ENCODE measurements around the gene SLC24A3.

SLC24A3 gene

DNA sequence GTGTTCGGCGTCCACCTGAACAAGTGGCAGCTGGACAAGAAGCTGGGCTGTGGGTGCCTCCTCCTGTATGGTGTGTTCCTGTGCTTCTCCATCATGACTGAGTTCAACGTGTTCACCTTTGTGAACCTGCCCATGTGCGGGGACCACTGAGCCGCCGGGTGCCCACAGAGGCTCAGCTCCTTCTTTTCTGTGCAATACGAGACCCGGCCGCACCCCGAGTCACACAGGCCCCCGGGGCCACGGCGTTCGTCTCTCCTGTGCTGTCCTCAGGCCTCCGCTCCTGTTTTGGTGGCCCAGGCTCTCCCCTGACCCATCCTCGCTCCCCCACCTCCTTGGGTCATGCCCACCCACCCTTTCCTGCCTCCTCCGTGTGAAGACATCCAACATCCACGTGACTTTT, 508.5 kb downstream of the SLC24A3 start:
- Histone ChIP-seq H4K8ac (ENCODE audit: low read depth, low read length) (no peak overlapping the region), H2BK5ac (ENCODE audit: low read length) (no peak overlapping the region), H4K91ac (ENCODE audit: low read depth, low read length, poor library complexity) (no peak overlapping the region), H3K9me3 (replicated peaks in 1 of 2; ENCODE audit: control insufficient read depth in 2 of 2, insufficient read depth in 1 of 2, low read depth in 1 of 2, low read length in 2 of 2) (peaks cover 0 to 4% of the 10 kb centered on the region in 2 donors), H3K23ac (ENCODE audit: low read depth, low read length, poor library complexity) (no peak overlapping the region), H2AK5ac (ENCODE audit: low read depth, low read length) (no peak overlapping the region), H3K4me2 (ENCODE audit: insufficient read depth, low read length, poor library complexity, severe bottlenecking) (no peak overlapping the region), H2BK12ac (ENCODE audit: low read length) (no peak overlapping the region), H3K79me1 (ENCODE audit: low read depth, low read length) (peaks cover 1% of the 10 kb centered on the region), H3K4ac (ENCODE audit: low read length) (no peak overlapping the region), H3K36me3 (replicated peaks in 1 of 2; ENCODE audit: control insufficient read depth in 2 of 2, insufficient read depth in 2 of 2, low read length in 2 of 2) (no peaks in the 10 kb centered on the region), H2AFZ (ENCODE audit: low read length) (no peak overlapping the region), H3K4me3 (ENCODE audit: low read length in 2 of 2) (no peak overlapping the region), H2BK120ac (ENCODE audit: low read depth, low read length) (no peak overlapping the region), H3K18ac (ENCODE audit: low read length) (no peak overlapping the region), H3K9ac (ENCODE audit: low read depth, low read length, poor library complexity) (no peak overlapping the region), H3K27ac (replicated peaks; ENCODE audit: low read length) (no peak overlapping the region), H3K14ac (ENCODE audit: low read length) (no peak overlapping the region), H3K4me1 (ENCODE audit: control insufficient read depth in 2 of 2, insufficient read depth in 1 of 2, low read depth in 1 of 2, low read length in 2 of 2) (no peaks in the 10 kb centered on the region), H2BK15ac (ENCODE audit: low read length) (no peak overlapping the region), H3K27me3 (ENCODE audit: control insufficient read depth in 3 of 3, insufficient read depth in 3 of 3, low read depth in 1 of 3, low read length in 3 of 3) (no peaks in the 10 kb centered on the region)
- WGBS, 2 donors (ENCODE audit: extremely low coverage in 2 of 2, insufficient read length in 2 of 2, insufficient replicate concordance in 1 of 2), result no CpG with 5 or more reads among the region's 18 CpGs
- DNase-seq (ENCODE audit: low spot score), result no peak

DNA sequence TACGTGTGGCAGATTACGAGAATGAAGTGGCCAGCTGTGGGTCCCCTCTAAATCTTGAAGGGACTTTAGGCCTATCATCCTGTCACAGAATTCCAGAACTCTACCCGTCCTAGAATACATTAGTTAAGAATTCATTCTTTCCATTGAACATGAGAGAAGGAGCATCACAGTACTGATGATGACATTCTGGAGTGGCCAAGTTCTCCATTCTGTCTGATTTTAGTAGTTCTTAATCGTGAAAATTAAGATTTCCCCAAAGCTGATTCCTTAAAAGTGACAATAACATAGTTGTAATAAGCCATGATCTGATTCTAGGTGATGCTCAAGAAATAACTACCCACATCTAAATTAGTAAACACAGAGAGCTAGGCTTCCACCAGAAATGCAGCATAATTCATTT, 510.6 kb downstream of the SLC24A3 start:
- DNase-seq (ENCODE audit: low spot score), result no peak
- Histone ChIP-seq H2BK120ac (ENCODE audit: low read depth, low read length) (no peak overlapping the region), H3K18ac (ENCODE audit: low read length) (no peak overlapping the region), H2AFZ (ENCODE audit: low read length) (no peak overlapping the region), H4K8ac (ENCODE audit: low read depth, low read length) (no peak overlapping the region), H3K14ac (ENCODE audit: low read length) (no peak overlapping the region), H2BK5ac (ENCODE audit: low read length) (no peak overlapping the region), H3K23ac (ENCODE audit: low read depth, low read length, poor library complexity) (no peak overlapping the region), H2AK5ac (ENCODE audit: low read depth, low read length) (no peak overlapping the region), H3K9ac (ENCODE audit: low read depth, low read length, poor library complexity) (no peak overlapping the region), H3K9me3 (replicated peaks in 1 of 2; ENCODE audit: control insufficient read depth in 2 of 2, insufficient read depth in 1 of 2, low read depth in 1 of 2, low read length in 2 of 2) (no peaks in the 10 kb centered on the region), H3K79me1 (ENCODE audit: low read depth, low read length) (peaks cover 1% of the 10 kb centered on the region), H3K4me1 (ENCODE audit: control insufficient read depth in 2 of 2, insufficient read depth in 1 of 2, low read depth in 1 of 2, low read length in 2 of 2) (no peaks in the 10 kb centered on the region), H3K36me3 (replicated peaks in 1 of 2; ENCODE audit: control insufficient read depth in 2 of 2, insufficient read depth in 2 of 2, low read length in 2 of 2) (no peaks in the 10 kb centered on the region), H3K27me3 (ENCODE audit: control insufficient read depth in 3 of 3, insufficient read depth in 3 of 3, low read depth in 1 of 3, low read length in 3 of 3) (no peaks in the 10 kb centered on the region), H3K4me2 (ENCODE audit: insufficient read depth, low read length, poor library complexity, severe bottlenecking) (no peak overlapping the region), H4K91ac (ENCODE audit: low read depth, low read length, poor library complexity) (no peak overlapping the region), H3K4ac (ENCODE audit: low read length) (no peak overlapping the region), H2BK15ac (ENCODE audit: low read length) (no peak overlapping the region), H2BK12ac (ENCODE audit: low read length) (no peak overlapping the region), H3K4me3 (ENCODE audit: low read length in 2 of 2) (no peak overlapping the region), H3K27ac (replicated peaks; ENCODE audit: low read length) (no peak overlapping the region)
- WGBS, 2 donors (ENCODE audit: extremely low coverage in 2 of 2, insufficient read length in 2 of 2, insufficient replicate concordance in 1 of 2), result no CpG with 5 or more reads among the region's 4 CpGs

DNA sequence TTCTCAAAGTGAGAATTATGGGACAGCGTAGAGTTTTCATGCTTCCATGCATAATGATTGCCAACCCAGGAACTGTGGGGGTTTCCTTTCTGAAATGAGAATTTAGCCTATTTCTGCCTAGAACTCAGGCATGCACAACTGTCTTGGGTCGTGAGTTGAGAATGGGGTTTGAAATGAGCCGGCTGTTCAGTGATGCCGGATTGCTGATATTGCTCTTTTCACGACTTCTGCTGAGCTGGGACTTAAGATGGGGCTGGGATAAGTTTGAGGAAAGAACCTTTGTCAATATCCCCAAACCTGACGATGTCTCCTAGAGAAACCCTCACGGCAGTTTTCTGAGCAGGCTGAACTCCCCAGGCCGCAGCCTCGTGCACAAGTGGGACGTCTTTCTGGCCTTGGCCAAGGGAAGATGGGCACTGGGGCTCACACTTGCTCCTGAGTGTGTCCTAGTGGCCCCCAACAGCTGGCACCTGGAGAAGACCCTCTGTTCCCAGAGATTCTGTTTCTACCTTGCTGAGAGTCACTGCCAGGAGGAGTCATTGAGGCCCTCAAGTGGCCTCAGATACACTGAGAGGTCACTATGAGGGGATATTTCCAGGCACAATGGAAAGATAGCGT, 511.5 kb downstream of the SLC24A3 start:
- Histone ChIP-seq H3K14ac (ENCODE audit: low read length) (peak overlapping the region; percentile 27), H3K23ac (ENCODE audit: low read depth, low read length, poor library complexity) (no peak overlapping the region), H3K4me3 (ENCODE audit: low read length in 2 of 2) (no peak overlapping the region), H4K91ac (ENCODE audit: low read depth, low read length, poor library complexity) (no peak overlapping the region), H2AFZ (ENCODE audit: low read length) (no peak overlapping the region), H3K79me1 (ENCODE audit: low read depth, low read length) (peaks cover 1% of the 10 kb centered on the region), H2AK5ac (ENCODE audit: low read depth, low read length) (no peak overlapping the region), H2BK12ac (ENCODE audit: low read length) (no peak overlapping the region), H3K4me2 (ENCODE audit: insufficient read depth, low read length, poor library complexity, severe bottlenecking) (no peak overlapping the region), H3K9me3 (replicated peaks in 1 of 2; ENCODE audit: control insufficient read depth in 2 of 2, insufficient read depth in 1 of 2, low read depth in 1 of 2, low read length in 2 of 2) (no peaks in the 10 kb centered on the region), H2BK5ac (ENCODE audit: low read length) (no peak overlapping the region), H4K8ac (ENCODE audit: low read depth, low read length) (no peak overlapping the region), H3K27ac (replicated peaks; ENCODE audit: low read length) (no peak overlapping the region), H3K18ac (ENCODE audit: low read length) (no peak overlapping the region), H3K36me3 (replicated peaks in 1 of 2; ENCODE audit: control insufficient read depth in 2 of 2, insufficient read depth in 2 of 2, low read length in 2 of 2) (no peaks in the 10 kb centered on the region), H3K4me1 (ENCODE audit: control insufficient read depth in 2 of 2, insufficient read depth in 1 of 2, low read depth in 1 of 2, low read length in 2 of 2) (no peaks in the 10 kb centered on the region), H3K27me3 (ENCODE audit: control insufficient read depth in 3 of 3, insufficient read depth in 3 of 3, low read depth in 1 of 3, low read length in 3 of 3) (no peaks in the 10 kb centered on the region), H3K4ac (ENCODE audit: low read length) (no peak overlapping the region), H3K9ac (ENCODE audit: low read depth, low read length, poor library complexity) (no peak overlapping the region), H2BK15ac (ENCODE audit: low read length) (no peak overlapping the region), H2BK120ac (ENCODE audit: low read depth, low read length) (no peak overlapping the region)
- DNase-seq (ENCODE audit: low spot score), result no peak
- no CpG with 5 or more reads among the region's 11 CpGs for WGBS, 2 donors (ENCODE audit: extremely low coverage in 2 of 2, insufficient read length in 2 of 2, insufficient replicate concordance in 1 of 2)

DNA sequence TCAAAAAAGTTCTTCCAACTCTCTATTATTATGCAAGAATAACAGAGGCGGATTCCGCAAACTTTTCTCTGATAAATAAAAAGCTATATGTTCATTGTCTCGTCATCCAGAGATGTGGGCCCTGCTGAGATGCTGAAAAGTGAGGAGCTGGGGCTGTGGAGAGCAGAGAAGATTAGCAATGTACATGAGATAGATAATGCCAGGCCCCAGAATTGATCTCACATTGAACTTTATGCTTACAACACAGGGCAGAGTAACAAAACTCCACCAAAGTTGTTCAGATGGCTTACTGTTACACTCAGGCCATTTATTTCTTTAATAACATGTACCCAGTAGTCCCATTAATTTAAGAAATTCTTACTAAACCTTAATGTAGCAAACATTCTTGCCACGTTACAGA, 512.9 kb downstream of the SLC24A3 start:
- no peak overlapping the region for H3K4me2 ChIP-seq (ENCODE audit: insufficient read depth, low read length, poor library complexity, severe bottlenecking)
- H4K91ac ChIP-seq (ENCODE audit: low read depth, low read length, poor library complexity), result no peak overlapping the region
- no peaks in the 10 kb centered on the region for H3K36me3 ChIP-seq (replicated peaks in 1 of 2; ENCODE audit: control insufficient read depth in 2 of 2, insufficient read depth in 2 of 2, low read length in 2 of 2)
- H3K4me1 ChIP-seq (ENCODE audit: control insufficient read depth in 2 of 2, insufficient read depth in 1 of 2, low read depth in 1 of 2, low read length in 2 of 2), result no peaks in the 10 kb centered on the region
- no peak overlapping the region for H3K18ac ChIP-seq (ENCODE audit: low read length)
- no peak overlapping the region for H2BK12ac ChIP-seq (ENCODE audit: low read length)
- no peak overlapping the region for H4K8ac ChIP-seq (ENCODE audit: low read depth, low read length)
- no peak overlapping the region for H3K27ac ChIP-seq (replicated peaks; ENCODE audit: low read length)
- WGBS, 2 donors (ENCODE audit: extremely low coverage in 2 of 2, insufficient read length in 2 of 2, insufficient replicate concordance in 1 of 2), result no CpG with 5 or more reads among the region's 4 CpGs
- H3K4me3 ChIP-seq (ENCODE audit: low read length in 2 of 2), result no peak overlapping the region
- no peak overlapping the region for H3K23ac ChIP-seq (ENCODE audit: low read depth, low read length, poor library complexity)
- H3K14ac ChIP-seq (ENCODE audit: low read length), result no peak overlapping the region
- H3K4ac ChIP-seq (ENCODE audit: low read length), result no peak overlapping the region
- no peak overlapping the region for H3K9ac ChIP-seq (ENCODE audit: low read depth, low read length, poor library complexity)
- DNase-seq (ENCODE audit: low spot score), result no peak
- H2BK5ac ChIP-seq (ENCODE audit: low read length), result no peak overlapping the region
- no peaks in the 10 kb centered on the region for H3K27me3 ChIP-seq (ENCODE audit: control insufficient read depth in 3 of 3, insufficient read depth in 3 of 3, low read depth in 1 of 3, low read length in 3 of 3)
- H3K79me1 ChIP-seq (ENCODE audit: low read depth, low read length), result peaks cover 1% of the 10 kb centered on the region
- no peaks in the 10 kb centered on the region for H3K9me3 ChIP-seq (replicated peaks in 1 of 2; ENCODE audit: control insufficient read depth in 2 of 2, insufficient read depth in 1 of 2, low read depth in 1 of 2, low read length in 2 of 2)
- H2AK5ac ChIP-seq (ENCODE audit: low read depth, low read length), result no peak overlapping the region
- no peak overlapping the region for H2BK120ac ChIP-seq (ENCODE audit: low read depth, low read length)
- no peak overlapping the region for H2AFZ ChIP-seq (ENCODE audit: low read length)
- H2BK15ac ChIP-seq (ENCODE audit: low read length), result no peak overlapping the region
